Activated CD8-positive, alpha-beta T cell treated with anti-CD3 and anti-CD28 coated beads, Interleukin-2, amount 10 ng/mL, durations not matched to agents 7 days and 5 days (primary cell): ENCODE measurements around the gene HAPSTR1. TPM values are rescaled to one million over a fixed set of nuclear protein-coding genes. Genes with fewer than 3 reads are reported as not detected.

Experiments used
- ATAC-seq: fragments of 150-1000 bp; cut with Tn5 transposase; one replicate; pipeline ENCODE4 v1.10.0; 2021; ENCODE audit warnings: moderate library complexity
- CTCF ChIA-PET: fragments of 350-600 bp; sonication (Branson Sonifier 250); formaldehyde crosslinking; loops from one replicate; lab custom pipeline; 2021; ENCODE audit warnings: antibody characterized with exemption; lab: Charles Lee
- POLR2A ChIA-PET: fragments of 350-600 bp; sonication (Branson Sonifier 250); formaldehyde crosslinking; loops from one replicate; lab custom pipeline; 2021; ENCODE audit warnings: antibody characterized with exemption; lab: Charles Lee
- DNase-seq: peaks from one replicate; pipeline ENCODE4 v3.0.0-alpha.2; 2020
- H3K27ac Mint-ChIP-seq: one replicate; pipeline ENCODE4 v1.8.0; 2021; ENCODE audit warnings: mild to moderate bottlenecking, mixed read lengths
- H3K27me3 Mint-ChIP-seq: one replicate; pipeline ENCODE4 v1.8.0; 2021; ENCODE audit warnings: low read depth, mixed read lengths
- H3K36me3 Mint-ChIP-seq: one replicate; pipeline ENCODE4 v1.8.0; 2021; ENCODE audit warnings: low read depth, mixed read lengths
- H3K4me1 Mint-ChIP-seq: one replicate; pipeline ENCODE4 v1.8.0; 2021; ENCODE audit warnings: low read depth, mixed read lengths
- H3K4me3 Mint-ChIP-seq: one replicate; pipeline ENCODE4 v1.8.0; 2021; ENCODE audit warnings: mild to moderate bottlenecking, mixed read lengths
- H3K9me3 Mint-ChIP-seq: one replicate; pipeline ENCODE4 v1.8.0; 2022; ENCODE audit warnings: mixed read lengths; ENCODE audit not compliant: insufficient read depth
- total RNA-seq, 2 experiments: library from RNA; stranded (reverse); gene quantifications; one replicate each; pipeline ENCODE4 v1.2.3, GENCODE V29; 2021

HAPSTR1 gene
- total RNA-seq, 2 experiments from 2014 or later = 55.8 to 60.4 TPM

- H3K4me1 Mint-ChIP-seq = peaks cover 73% of the 10 kb centered on the region
- ATAC-seq = no peak
- H3K36me3 Mint-ChIP-seq = peaks cover 85% of the 10 kb centered on the region
- peak overlapping the region; percentile 26 for H3K4me3 Mint-ChIP-seq
- peak overlapping the region; percentile 62 for H3K27ac Mint-ChIP-seq
- ChIA-PET CTCF (interaction anchor here (0.8 to 2.7 kb wide), 2 partner anchors 15 to 89 kb away, joined by 3 to 7 read pairs; no protein-coding TSS in a partner anchor), POLR2A (interaction anchor here (1.1 to 2.4 kb wide), 3 partner anchors 14 to 25 kb away, joined by 3 to 15 read pairs (median 4); no protein-coding TSS in a partner anchor)
- H3K27me3 Mint-ChIP-seq = no peaks in the 10 kb centered on the region
- no peaks in the 10 kb centered on the region for H3K9me3 Mint-ChIP-seq
- no peak for DNase-seq
Measured at GRCh38 chr16:9097266-9098219, 6.1 kb downstream of the HAPSTR1 start.

DNA sequence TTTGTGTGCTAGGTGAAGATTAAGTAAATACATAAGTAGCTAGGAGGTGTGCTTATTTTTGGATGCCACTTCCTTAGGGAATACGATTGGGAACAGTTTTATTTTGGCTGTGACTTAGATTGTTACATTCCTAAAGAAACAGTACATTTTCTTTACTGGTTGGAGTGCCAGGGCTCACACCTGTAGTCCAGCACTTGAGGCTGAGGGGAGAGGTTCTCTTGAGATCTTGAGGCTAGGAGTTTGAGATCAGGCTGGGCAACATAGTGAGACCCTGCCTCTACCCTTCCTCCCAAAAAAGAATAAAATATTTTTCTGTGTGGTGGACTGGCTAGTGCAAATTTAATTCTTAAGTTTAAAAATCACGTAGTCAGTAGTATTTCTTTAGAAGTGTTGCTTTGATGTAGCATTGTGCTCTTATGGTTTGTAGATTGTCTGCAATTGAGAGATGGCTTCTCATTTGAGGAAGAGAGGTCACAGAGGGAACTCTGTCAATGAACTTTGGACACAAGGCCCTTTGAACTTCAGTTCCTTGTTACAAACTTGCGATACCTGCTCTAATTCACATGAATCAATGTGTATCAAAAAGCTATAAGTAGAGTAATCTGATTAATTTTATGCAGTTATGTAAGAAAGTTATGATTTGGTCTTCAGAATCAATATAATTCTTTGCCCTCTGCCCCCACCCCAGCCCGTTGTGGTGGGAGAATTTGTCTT, 7.1 kb downstream of the HAPSTR1 start:
- ATAC-seq = no peak
- ChIA-PET CTCF (interaction anchor here (0.8 to 2.7 kb wide), 2 partner anchors 90 to 162 kb away, joined by 3 to 7 read pairs; no protein-coding TSS in a partner anchor), POLR2A (interaction anchor here (1.1 to 2.4 kb wide), 2 partner anchors 13 to 26 kb away, joined by 3 to 15 read pairs; no protein-coding TSS in a partner anchor)
- peak overlapping the region; percentile 42 for H3K27ac Mint-ChIP-seq
- no peaks in the 10 kb centered on the region for H3K9me3 Mint-ChIP-seq
- H3K36me3 Mint-ChIP-seq = peaks cover 85% of the 10 kb centered on the region
- H3K4me3 Mint-ChIP-seq = peak overlapping the region; percentile 44
- H3K4me1 Mint-ChIP-seq = peaks cover 83% of the 10 kb centered on the region
- DNase-seq = no peak
- H3K27me3 Mint-ChIP-seq = no peaks in the 10 kb centered on the region

DNA sequence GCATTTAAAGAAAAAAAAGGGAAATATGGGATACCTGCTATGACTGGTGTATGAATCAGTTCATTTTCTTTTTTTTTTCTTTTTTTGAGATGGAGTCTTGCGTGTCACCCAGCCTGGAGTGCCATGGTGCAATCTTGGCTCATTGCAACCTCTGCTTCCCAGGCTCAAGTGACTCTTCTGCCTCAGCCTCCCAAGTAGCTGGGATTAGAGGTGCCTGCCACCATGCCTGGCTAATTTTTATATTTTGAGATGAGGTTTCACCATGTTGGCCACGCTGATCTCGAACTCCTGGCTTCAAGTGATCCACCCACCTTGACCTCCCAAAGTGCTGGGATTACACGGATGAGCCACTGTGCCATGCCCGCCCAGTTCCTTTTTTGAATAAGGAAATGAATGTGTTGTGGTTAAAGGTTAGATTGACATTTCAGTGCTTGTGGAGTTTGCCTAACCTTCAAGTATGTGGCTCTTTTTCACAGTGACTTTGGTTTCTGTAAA, 7.7 kb downstream of the HAPSTR1 start:
- Mint-ChIP-seq H3K27me3 (no peaks in the 10 kb centered on the region), H3K9me3 (no peaks in the 10 kb centered on the region), H3K4me1 (peaks cover 88% of the 10 kb centered on the region), H3K36me3 (peaks cover 84% of the 10 kb centered on the region), H3K27ac (peak overlapping the region; percentile 69), H3K4me3 (peak overlapping the region; percentile 57)
- DNase-seq = no peak
- ChIA-PET CTCF (interaction anchor here (0.8 kb wide), 1 partner anchor 163 kb away, joined by 3 read pairs; no protein-coding TSS in a partner anchor), POLR2A (interaction anchor here (4.8 kb wide), 1 partner anchor 7 kb away, joined by 47 read pairs; the partner anchor contains the start of gene HAPSTR1)
- ATAC-seq = peak; percentile 11

DNA sequence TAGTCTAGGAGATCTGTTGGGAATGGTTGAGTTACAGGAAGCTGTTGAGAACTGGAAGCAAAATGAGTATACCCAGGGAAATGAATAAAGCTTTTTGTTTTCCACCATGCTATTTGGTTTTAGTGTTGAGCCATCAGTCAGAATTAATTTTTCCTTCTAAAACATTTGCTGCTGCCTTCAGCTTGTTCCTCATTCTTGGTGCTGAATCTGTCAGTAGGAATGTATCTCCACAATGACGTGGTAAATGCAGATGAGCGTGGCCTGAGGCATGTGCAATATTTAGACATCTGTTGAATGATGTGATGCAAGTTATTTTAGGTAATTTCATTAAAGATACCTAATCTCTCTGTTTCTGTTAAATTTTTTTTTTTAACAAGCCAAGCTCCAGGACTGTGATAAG, 10.9 kb downstream of the HAPSTR1 start:
- DNase-seq (no peak), ATAC-seq (no peak)
- Mint-ChIP-seq H3K4me1 (peaks cover 91% of the 10 kb centered on the region), H3K9me3 (no peaks in the 10 kb centered on the region), H3K27me3 (no peaks in the 10 kb centered on the region), H3K4me3 (peak overlapping the region; percentile 62), H3K27ac (peak overlapping the region; percentile 66), H3K36me3 (peaks cover 86% of the 10 kb centered on the region)
- ChIA-PET POLR2A (interaction anchor here (1.8 to 4.8 kb wide), 2 partner anchors 10 to 24 kb away, joined by 9 to 47 read pairs; partner anchors contain the start of gene HAPSTR1), CTCF (interaction anchor here (1.1 to 3.4 kb wide), 12 partner anchors 9 to 167 kb away, joined by 3 to 18 read pairs (median 5); partner anchors contain the start of gene HAPSTR1)

GRCh38 chr16:9102943-9103342, 11.5 kb downstream of the HAPSTR1 start:
- CTCF ChIA-PET = interaction anchor here (0.7 to 3.4 kb wide), 13 partner anchors 9 to 167 kb away, joined by 3 to 18 read pairs (median 5); partner anchors contain the start of gene HAPSTR1
- H3K27me3 Mint-ChIP-seq = no peaks in the 10 kb centered on the region
- H3K36me3 Mint-ChIP-seq = peaks cover 86% of the 10 kb centered on the region
- peak overlapping the region; percentile 66 for H3K27ac Mint-ChIP-seq
- POLR2A ChIA-PET = interaction anchor here (1.8 to 4.8 kb wide), 2 partner anchors 11 to 25 kb away, joined by 9 to 47 read pairs; partner anchors contain the start of gene HAPSTR1
- peak; percentile 60 for DNase-seq
- ATAC-seq = peak; percentile 79
- H3K9me3 Mint-ChIP-seq = no peaks in the 10 kb centered on the region
- H3K4me3 Mint-ChIP-seq = peak overlapping the region; percentile 62
- H3K4me1 Mint-ChIP-seq = peaks cover 90% of the 10 kb centered on the region

DNA sequence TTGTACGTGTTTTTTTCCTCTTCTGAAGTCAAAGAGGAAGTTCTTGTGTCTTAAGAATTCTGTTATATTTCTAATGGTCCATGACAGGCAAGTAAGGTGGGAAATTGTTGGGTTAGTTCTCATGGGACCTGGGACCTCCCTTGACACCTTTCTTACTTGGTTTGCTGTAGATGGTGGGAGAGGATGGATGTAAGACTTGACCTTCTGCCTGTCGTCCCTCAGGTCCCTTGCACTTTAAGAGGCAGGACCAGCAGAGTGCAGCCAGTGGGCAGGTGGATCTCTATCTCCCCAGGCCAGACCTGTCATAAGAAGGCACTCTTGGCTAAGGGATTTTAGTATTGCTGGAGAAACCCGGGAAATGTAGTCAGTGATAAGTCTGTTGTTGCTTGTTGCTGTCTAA, 12.1 kb downstream of the HAPSTR1 start:
- H3K36me3 Mint-ChIP-seq = peaks cover 82% of the 10 kb centered on the region
- H3K4me3 Mint-ChIP-seq = peak overlapping the region; percentile 62
- no peak for ATAC-seq
- ChIA-PET POLR2A (interaction anchor here (1.8 to 4.8 kb wide), 2 partner anchors 11 to 25 kb away, joined by 9 to 47 read pairs; partner anchors contain the start of gene HAPSTR1), CTCF (interaction anchor here (0.7 to 3.4 kb wide), 11 partner anchors 10 to 168 kb away, joined by 3 to 18 read pairs (median 5); partner anchors contain the start of gene HAPSTR1)
- DNase-seq = no peak
- peaks cover 85% of the 10 kb centered on the region for H3K4me1 Mint-ChIP-seq
- no peaks in the 10 kb centered on the region for H3K9me3 Mint-ChIP-seq
- H3K27ac Mint-ChIP-seq = peak overlapping the region; percentile 66
- no peaks in the 10 kb centered on the region for H3K27me3 Mint-ChIP-seq

- H3K27me3 Mint-ChIP-seq = no peaks in the 10 kb centered on the region
- ATAC-seq (peak; percentile 31), DNase-seq (no peak)
- POLR2A ChIA-PET = no interaction called here
- CTCF ChIA-PET = no interaction called here
- no peak overlapping the region for H3K4me3 Mint-ChIP-seq
- H3K4me1 Mint-ChIP-seq = peaks cover 85% of the 10 kb centered on the region
- peak overlapping the region; percentile 39 for H3K27ac Mint-ChIP-seq
- no peaks in the 10 kb centered on the region for H3K9me3 Mint-ChIP-seq
- peaks cover 85% of the 10 kb centered on the region for H3K36me3 Mint-ChIP-seq
Measured at GRCh38 chr16:9105189-9105588, 13.7 kb downstream of the HAPSTR1 start.

GRCh38 chr16:9107025-9107970, 15.9 kb downstream of the HAPSTR1 start:
- peaks cover 79% of the 10 kb centered on the region for H3K4me1 Mint-ChIP-seq
- no peak overlapping the region for H3K4me3 Mint-ChIP-seq
- H3K36me3 Mint-ChIP-seq = peaks cover 80% of the 10 kb centered on the region
- POLR2A ChIA-PET = interaction anchor here (0.7 kb wide), 1 partner anchor 16 kb away, joined by 4 read pairs; the partner anchor contains the start of gene HAPSTR1
- no peak for DNase-seq
- no peaks in the 10 kb centered on the region for H3K9me3 Mint-ChIP-seq
- CTCF ChIA-PET = no interaction called here
- no peak overlapping the region for H3K27ac Mint-ChIP-seq
- ATAC-seq = no peak
- H3K27me3 Mint-ChIP-seq = no peaks in the 10 kb centered on the region

- no peaks in the 10 kb centered on the region for H3K9me3 Mint-ChIP-seq
- H3K4me3 Mint-ChIP-seq = no peak overlapping the region
- H3K27ac Mint-ChIP-seq = no peak overlapping the region
- H3K4me1 Mint-ChIP-seq = peaks cover 79% of the 10 kb centered on the region
- no peaks in the 10 kb centered on the region for H3K27me3 Mint-ChIP-seq
- H3K36me3 Mint-ChIP-seq = peaks cover 79% of the 10 kb centered on the region
- CTCF ChIA-PET = interaction anchor here (1.6 kb wide), 1 partner anchor 11 kb away, joined by 3 read pairs; no protein-coding TSS in a partner anchor
- POLR2A ChIA-PET = interaction anchor here (1.5 kb wide), 1 partner anchor 13 kb away, joined by 3 read pairs; no protein-coding TSS in a partner anchor
- DNase-seq (no peak), ATAC-seq (no peak)
Measured at GRCh38 chr16:9109255-9109654, 17.8 kb downstream of the HAPSTR1 start.
